Mesothelial cell of epicardium (in vitro differentiated cells): ENCODE data around the gene PCCA. TPM values are rescaled to one million over a fixed set of nuclear protein-coding genes. Genes with fewer than 3 reads are reported as not detected.
"Not testable (repeated sequence)": the region's sequence is repeated elsewhere in the genome, so short reads cannot be mapped to it uniquely, and the experiment has no call there.

Experiments
- DNase-seq, 2 experiments: peaks; one replicate each; pipeline ENCODE4 v3.0.0; 2021; ENCODE audit warnings: low spot score in 2 of 2; ENCODE audit not compliant: unreplicated experiment in 2 of 2
- H3K27ac Mint-ChIP-seq: 2 replicates; pipeline ENCODE4 v1.8.0; 2021; ENCODE audit warnings: mixed read lengths
- H3K27me3 Mint-ChIP-seq: 2 replicates; pipeline ENCODE4 v1.8.0; 2021; ENCODE audit warnings: low read depth, mixed read lengths
- H3K36me3 Mint-ChIP-seq: 2 replicates; pipeline ENCODE4 v1.8.0; 2021; ENCODE audit warnings: mixed read lengths
- H3K4me1 Mint-ChIP-seq: 2 replicates; pipeline ENCODE4 v1.8.0; 2021; ENCODE audit warnings: mixed read lengths
- H3K4me3 Mint-ChIP-seq: 2 replicates; pipeline ENCODE4 v1.8.0; 2021; ENCODE audit warnings: mild to moderate bottlenecking, moderate library complexity, mixed read lengths
- H3K9me3 Mint-ChIP-seq: 2 replicates; pipeline ENCODE4 v1.8.0; 2021; ENCODE audit warnings: mixed read lengths
- total RNA-seq: library from RNA; stranded (reverse); gene quantifications from 3 replicates; pipeline ENCODE4 v1.2.1, GENCODE V29; 2021
- TF ChIP-seq, protein P1 (sequence below): fragments of 200-600 bp; sonication (generic); IDR thresholded peaks from one replicate; pipeline ENCODE4 v1.5.0; 2021; ENCODE audit warnings: antibody characterized with exemption; ENCODE audit not compliant: unreplicated experiment

PCCA gene
- total RNA-seq, 1 donor from 2014 or later: 41.6 TPM

DNA sequence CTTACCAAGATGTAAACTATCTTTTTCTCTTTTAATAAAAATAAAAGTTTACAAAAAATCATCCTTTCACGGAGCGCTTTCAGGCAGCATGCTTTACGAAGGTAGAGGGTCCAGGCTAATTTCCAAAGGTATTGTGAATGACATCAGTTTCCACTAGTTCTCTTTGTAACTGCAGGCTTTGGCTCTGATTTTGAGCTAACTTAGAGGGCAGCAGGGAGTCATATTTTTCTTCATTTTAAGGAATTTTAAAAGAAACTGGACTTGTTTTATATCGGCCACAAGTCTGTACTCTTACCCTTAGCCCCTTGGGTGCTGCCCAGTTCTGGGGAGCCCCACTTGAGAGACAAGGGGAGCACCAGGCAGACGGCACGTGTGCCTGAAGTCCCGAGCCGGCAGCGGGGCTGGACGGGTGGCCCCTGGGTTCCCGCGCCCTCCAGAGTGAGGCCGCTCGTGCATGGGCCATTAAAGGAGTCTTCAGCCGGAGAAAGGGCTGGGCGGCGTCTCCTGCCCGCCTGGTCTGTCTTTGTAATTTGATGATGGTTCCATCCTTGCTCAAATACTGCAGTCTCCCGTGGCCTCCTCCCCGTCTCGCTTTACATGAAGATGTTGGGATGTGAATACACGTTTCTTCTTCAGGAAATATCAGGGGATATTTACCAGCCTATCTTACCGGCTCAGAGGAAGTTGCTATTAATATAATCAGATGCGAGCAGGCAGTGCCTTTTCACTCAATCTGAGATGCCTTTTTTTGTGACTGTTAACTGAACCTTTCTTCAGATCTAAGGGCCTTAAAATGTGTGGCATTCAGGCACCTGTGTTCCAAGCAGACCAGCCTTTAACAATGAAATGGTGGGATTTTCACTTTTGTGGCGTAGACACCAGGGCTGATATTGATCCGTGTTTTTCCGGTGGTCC lies 432.3 kb downstream of the PCCA start:
- Mint-ChIP-seq H3K4me1 (peaks cover 7% of the 10 kb centered on the region), H3K4me3 (no peak overlapping the region), H3K27ac (no peak overlapping the region)

DNA sequence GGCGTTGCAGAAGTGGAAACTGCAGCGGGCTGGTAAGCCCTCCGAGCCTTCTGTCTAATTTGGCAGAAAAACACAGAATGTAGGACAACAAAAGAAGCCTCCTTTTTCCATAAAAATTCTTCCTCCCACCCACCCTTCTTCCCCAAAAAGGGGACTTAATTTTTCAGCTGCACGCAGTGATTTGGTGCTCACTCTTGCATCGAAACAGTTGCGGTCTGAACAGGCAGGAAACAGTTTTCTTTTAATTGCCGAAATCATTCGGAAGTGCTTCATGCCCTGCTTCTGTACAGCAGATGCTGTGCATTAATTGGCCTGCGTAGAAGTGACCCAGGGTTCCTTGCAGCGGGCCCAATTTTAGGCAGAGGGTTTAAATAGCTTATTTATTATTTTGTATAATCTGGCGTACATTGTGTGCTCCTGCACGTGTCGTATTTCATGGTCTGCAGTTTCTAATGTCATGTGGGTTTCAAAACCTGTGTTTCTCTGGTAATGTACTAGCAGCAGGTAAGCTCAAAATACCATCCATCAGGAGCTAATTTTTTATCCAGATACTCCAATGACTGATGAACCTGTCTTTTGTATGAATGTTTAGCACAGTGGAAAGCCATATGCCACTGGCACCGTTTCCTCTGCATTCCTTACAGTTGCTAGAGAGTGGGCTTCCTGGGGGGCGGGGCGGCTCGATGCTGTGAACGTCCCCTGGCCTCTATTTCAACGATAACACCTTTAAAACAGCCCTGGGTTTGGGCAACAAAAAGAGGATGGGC lies 433.1 kb downstream of the PCCA start:
- Mint-ChIP-seq H3K27me3 (no peaks in the 10 kb centered on the region), H3K36me3 (peaks cover 3% of the 10 kb centered on the region)

More for the DNA sequence above, 432.3 kb downstream of the PCCA start:
- TF ChIP-seq, protein P1, sequence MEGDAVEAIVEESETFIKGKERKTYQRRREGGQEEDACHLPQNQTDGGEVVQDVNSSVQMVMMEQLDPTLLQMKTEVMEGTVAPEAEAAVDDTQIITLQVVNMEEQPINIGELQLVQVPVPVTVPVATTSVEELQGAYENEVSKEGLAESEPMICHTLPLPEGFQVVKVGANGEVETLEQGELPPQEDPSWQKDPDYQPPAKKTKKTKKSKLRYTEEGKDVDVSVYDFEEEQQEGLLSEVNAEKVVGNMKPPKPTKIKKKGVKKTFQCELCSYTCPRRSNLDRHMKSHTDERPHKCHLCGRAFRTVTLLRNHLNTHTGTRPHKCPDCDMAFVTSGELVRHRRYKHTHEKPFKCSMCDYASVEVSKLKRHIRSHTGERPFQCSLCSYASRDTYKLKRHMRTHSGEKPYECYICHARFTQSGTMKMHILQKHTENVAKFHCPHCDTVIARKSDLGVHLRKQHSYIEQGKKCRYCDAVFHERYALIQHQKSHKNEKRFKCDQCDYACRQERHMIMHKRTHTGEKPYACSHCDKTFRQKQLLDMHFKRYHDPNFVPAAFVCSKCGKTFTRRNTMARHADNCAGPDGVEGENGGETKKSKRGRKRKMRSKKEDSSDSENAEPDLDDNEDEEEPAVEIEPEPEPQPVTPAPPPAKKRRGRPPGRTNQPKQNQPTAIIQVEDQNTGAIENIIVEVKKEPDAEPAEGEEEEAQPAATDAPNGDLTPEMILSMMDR: no peak
- DNase-seq: no peak
- H3K9me3 Mint-ChIP-seq: no peaks in the 10 kb centered on the region
- peaks cover 3% of the 10 kb centered on the region for H3K36me3 Mint-ChIP-seq
- no peaks in the 10 kb centered on the region for H3K27me3 Mint-ChIP-seq

DNA sequence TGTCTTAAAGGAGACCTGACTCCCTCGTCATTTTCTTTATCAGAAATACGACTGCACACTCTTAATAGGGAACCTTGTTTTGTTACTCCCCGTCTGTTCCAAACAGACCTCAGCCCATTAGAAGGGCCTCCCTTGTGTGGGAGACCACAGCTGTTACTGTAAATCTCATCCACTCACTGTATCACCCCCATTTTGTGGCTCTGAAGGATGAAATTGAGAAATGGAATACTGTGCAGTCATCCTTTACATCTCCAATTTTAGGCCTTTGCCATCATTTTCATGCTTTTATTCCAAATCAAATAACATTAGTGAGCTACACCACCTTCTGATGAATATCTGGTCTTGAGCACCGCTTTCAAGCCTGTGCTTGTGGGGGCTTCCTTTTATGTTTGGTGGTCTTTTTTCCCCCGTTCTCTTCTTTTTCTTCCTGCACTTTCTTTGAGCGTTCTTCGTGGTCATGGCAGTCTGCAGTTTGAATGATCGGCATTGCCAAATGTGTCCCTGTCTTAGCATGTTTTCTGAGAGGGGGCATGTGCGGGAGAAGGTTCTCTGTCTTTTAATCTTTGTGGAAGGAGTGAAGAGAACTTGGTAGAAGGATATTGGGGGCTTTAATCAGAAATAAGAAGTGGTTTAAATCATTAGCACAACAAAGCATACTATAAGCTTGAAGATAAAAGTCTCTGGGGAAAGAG lies 433.9 kb downstream of the PCCA start:
- Mint-ChIP-seq H3K27me3 (no peaks in the 10 kb centered on the region), H3K4me3 (no peak overlapping the region), H3K27ac (no peak overlapping the region), H3K4me1 (peaks cover 8% of the 10 kb centered on the region), H3K9me3 (no peaks in the 10 kb centered on the region), H3K36me3 (peaks cover 5% of the 10 kb centered on the region)
- TF ChIP-seq, protein P1: no peak
- DNase-seq: no peak

More for the DNA sequence above, 433.1 kb downstream of the PCCA start:
- Mint-ChIP-seq H3K4me1 (peaks cover 8% of the 10 kb centered on the region), H3K4me3 (no peak overlapping the region), H3K27ac (no peak overlapping the region), H3K9me3 (no peaks in the 10 kb centered on the region)
- DNase-seq: no peak
- TF ChIP-seq, protein P1: no peak

DNA sequence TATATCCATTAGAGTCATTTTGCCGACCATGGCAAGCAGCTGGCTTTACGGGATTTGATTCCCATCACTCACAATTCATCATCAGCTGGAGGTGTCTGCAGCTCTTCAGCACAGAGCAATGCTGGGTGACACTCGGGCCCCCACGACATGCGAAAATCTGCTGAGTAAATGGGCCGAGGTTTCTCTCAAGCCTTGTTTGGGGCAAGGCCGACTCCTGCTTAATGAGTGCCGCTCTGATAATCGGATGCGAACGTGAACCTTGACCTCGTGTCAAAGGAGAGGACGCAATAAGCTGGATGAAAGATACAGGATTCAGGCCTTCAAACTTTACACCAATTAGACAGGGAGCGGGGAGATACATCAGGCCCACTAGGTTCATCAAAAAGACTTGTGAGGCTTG lies 434.5 kb downstream of the PCCA start:
- Mint-ChIP-seq H3K27ac (no peak overlapping the region), H3K4me1 (peaks cover 8% of the 10 kb centered on the region)
- TF ChIP-seq, protein P1: no peak

DNA sequence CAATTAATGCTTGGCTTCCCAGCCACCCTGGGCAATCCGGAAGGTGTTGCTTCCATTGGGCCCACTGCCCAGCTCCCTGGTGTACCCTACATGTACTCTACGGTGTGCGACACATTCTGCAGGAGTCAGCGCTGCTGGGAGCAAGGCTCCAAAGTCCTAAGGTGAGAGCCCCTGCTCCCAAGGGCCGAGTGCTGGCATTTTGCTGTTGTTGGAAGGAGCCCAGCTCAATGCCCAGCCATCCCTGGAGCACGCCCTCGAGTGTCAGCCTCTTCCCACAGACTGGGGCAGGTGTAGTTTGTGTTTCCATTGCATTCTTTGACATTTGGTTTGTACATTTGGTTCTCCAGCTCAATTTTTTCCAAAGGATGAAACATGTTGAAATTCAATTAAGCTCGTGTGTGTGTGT lies 435.1 kb downstream of the PCCA start:
- H3K27ac Mint-ChIP-seq: no peak overlapping the region
- peaks cover 8% of the 10 kb centered on the region for H3K4me1 Mint-ChIP-seq
- H3K36me3 Mint-ChIP-seq: peaks cover 14% of the 10 kb centered on the region
- H3K9me3 Mint-ChIP-seq: no peaks in the 10 kb centered on the region
- DNase-seq: no peak
- TF ChIP-seq, protein P1: no peak
- H3K4me3 Mint-ChIP-seq: no peak overlapping the region
- H3K27me3 Mint-ChIP-seq: no peaks in the 10 kb centered on the region

More for the DNA sequence above, 434.5 kb downstream of the PCCA start:
- no peaks in the 10 kb centered on the region for H3K27me3 Mint-ChIP-seq
- no peak overlapping the region for H3K4me3 Mint-ChIP-seq
- DNase-seq: no peak
- H3K9me3 Mint-ChIP-seq: no peaks in the 10 kb centered on the region
- H3K36me3 Mint-ChIP-seq: peaks cover 10% of the 10 kb centered on the region

DNA sequence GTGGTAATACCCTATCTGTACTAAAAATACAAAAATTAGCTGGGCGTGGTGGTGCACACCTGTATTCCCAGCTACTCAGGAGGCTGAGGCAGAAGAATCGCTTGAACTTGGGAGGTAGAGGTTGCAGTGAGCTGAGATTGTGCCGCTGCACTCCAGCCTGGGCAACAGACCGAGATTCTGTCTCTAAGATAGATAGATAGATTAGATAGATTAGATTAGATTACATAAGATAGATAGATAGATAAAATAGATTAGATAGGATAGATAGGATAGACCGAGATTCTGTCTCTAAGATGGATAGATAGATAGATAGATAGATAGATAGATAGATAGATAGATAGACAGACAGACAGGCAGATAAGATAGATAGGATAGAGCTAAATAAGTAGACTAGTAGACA lies 435.8 kb downstream of the PCCA start:
- H3K4me3 Mint-ChIP-seq, H3K27ac Mint-ChIP-seq, H3K27me3 Mint-ChIP-seq, H3K4me1 Mint-ChIP-seq, H3K9me3 Mint-ChIP-seq, DNase-seq: not testable (repeated sequence)
- H3K36me3 Mint-ChIP-seq: peaks cover 17% of the 10 kb centered on the region
